Dermis microvascular lymphatic vessel endothelial cell (primary cell): ENCODE measurements around the gene DOCK4. TPM values are rescaled to one million over a fixed set of nuclear protein-coding genes. Genes with fewer than 3 reads are reported as not detected.

Experiments
- DNase-seq, 2 donors: peaks; one replicate each; pipeline versions ENCODE4 v3.0.0 to v3.0.0-alpha.2; 2010; ENCODE audit warnings: low read depth in 2 of 2
- total RNA-seq: library from RNA; depleted of rRNA; stranded (reverse); fragments of >200 nt; gene quantifications from 2 replicates; pipeline ENCODE4 v1.2.1, GENCODE V29; 2014

Gene DOCK4
- total RNA-seq, 1 donor from 2014 or later, result 59.7 TPM

GRCh38 chr7:112060625-112061024 lies 145.6 kb downstream of the DOCK4 start:
- no peak for DNase-seq

GRCh38 chr7:112059675-112060074 lies 146.5 kb downstream of the DOCK4 start:
- no peak for DNase-seq

- DNase-seq, result no peak
Observed at GRCh38 chr7:112058686-112059085, 147.5 kb downstream of the DOCK4 start.

GRCh38 chr7:112056409-112056808 lies 149.8 kb downstream of the DOCK4 start:
- peak in 1 of 2 donors; percentile 68 for DNase-seq

- no peak for DNase-seq
Observed at GRCh38 chr7:112053737-112054069, 152.5 kb downstream of the DOCK4 start.

GRCh38 chr7:112052993-112053736 lies 153.0 kb downstream of the DOCK4 start:
- DNase-seq, result no peak

GRCh38 chr7:112052498-112052897 lies 153.7 kb downstream of the DOCK4 start:
- no peak for DNase-seq

GRCh38 chr7:112050250-112050881 lies 155.8 kb downstream of the DOCK4 start:
- no peak for DNase-seq

- DNase-seq, result no peak
Observed at GRCh38 chr7:112049555-112050249, 156.5 kb downstream of the DOCK4 start.

GRCh38 chr7:112047421-112047820 lies 158.8 kb downstream of the DOCK4 start:
- no peak for DNase-seq

GRCh38 chr7:112045222-112045621 lies 161.0 kb downstream of the DOCK4 start:
- no peak for DNase-seq

- DNase-seq, result no peak
Observed at GRCh38 chr7:112042631-112043030, 163.6 kb downstream of the DOCK4 start.

- DNase-seq, result no peak
Observed at GRCh38 chr7:112038353-112038752, 167.8 kb downstream of the DOCK4 start.

GRCh38 chr7:112036071-112036470 lies 170.1 kb downstream of the DOCK4 start:
- peak in 1 of 2 donors; percentile 56 for DNase-seq

- DNase-seq, result no peak
Observed at GRCh38 chr7:112031689-112032088, 174.5 kb downstream of the DOCK4 start.

- peak in 1 of 2 donors; percentile 8 for DNase-seq
Observed at GRCh38 chr7:112025556-112025955, 180.6 kb downstream of the DOCK4 start.

GRCh38 chr7:112023786-112024185 lies 182.4 kb downstream of the DOCK4 start:
- DNase-seq, result peak in 1 of 2 donors; percentile 75

GRCh38 chr7:112023282-112023681 lies 182.9 kb downstream of the DOCK4 start:
- peak; percentile 50 to 93 for DNase-seq

- no peak for DNase-seq
Observed at GRCh38 chr7:112022128-112022527, 184.1 kb downstream of the DOCK4 start.

- no peak for DNase-seq
Observed at GRCh38 chr7:112021379-112022044, 184.7 kb downstream of the DOCK4 start.

GRCh38 chr7:112020800-112021199 lies 185.4 kb downstream of the DOCK4 start:
- DNase-seq, result no peak

GRCh38 chr7:112019932-112020331 lies 186.3 kb downstream of the DOCK4 start:
- no peak for DNase-seq
